ENCODE results near the gene FXYD1. TPM values are rescaled to one million over a fixed set of nuclear protein-coding genes. Genes with fewer than 3 reads are reported as not detected.
A peak's percentile ranks its signal among the peaks of the same experiment; 100 is the strongest.

The FXYD1 gene
- total RNA-seq, 1 experiment from 2014 or later: not detected

DNA sequence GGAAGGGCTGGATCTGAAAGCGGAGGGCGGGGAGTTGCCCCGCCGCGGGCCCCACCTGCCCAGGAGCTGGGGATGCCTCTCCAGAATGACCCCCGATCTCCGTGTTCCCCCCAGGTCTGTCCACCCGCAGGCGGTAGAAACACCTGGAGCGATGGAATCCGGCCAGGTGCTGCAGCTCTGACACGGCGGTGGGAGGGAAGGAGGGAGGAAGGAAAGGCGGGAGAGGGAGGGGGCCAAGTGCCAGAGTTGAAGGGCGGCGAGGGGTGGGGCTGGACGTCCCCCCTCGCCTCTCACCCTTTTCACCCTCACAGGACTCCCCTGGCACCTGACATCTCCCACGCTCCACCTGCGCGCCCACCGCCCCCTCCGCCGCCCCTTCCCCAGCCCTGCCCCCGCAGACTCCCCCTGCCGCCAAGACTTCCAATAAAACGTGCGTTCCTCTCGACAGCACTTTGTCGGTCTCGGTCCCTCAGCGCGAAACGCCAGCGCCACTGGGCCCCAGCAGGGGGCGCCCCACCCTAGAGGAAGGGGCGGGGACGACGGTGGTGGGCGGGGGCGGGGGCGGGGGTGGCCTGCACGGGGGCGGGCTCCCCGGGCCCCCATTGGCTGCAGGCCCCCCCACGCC, 4.1 kb downstream of the FXYD1 start:
- Histone ChIP-seq H3K79me2 (ENCODE audit: low read depth) (no peaks in the 10 kb centered on the region), H2AFZ (no peak overlapping the region), H3K9me3 (ENCODE audit: insufficient read depth, low read depth) (no peaks in the 10 kb centered on the region), H4K20me1 (ENCODE audit: insufficient read depth) (no peaks in the 10 kb centered on the region), H3K27ac (no peak overlapping the region), H3K36me3 (ENCODE audit: low read depth) (no peaks in the 10 kb centered on the region), H3K4me2 (peak overlapping the region; percentile 74), H3K27me3 (ENCODE audit: insufficient read depth, low read depth) (no peaks in the 10 kb centered on the region), H3K4me1 (replicated peaks; ENCODE audit: insufficient read depth) (peaks cover 20% of the 10 kb centered on the region), H3K4me3 (peak overlapping the region; percentile 38; the same call in 1 of the 2 replicates), H3F3A (ENCODE audit: insufficient read depth, low read depth) (peaks cover 26% of the 10 kb centered on the region; the same call in 1 of the 2 replicates), H3K9me2 (ENCODE audit: insufficient read depth) (no peaks in the 10 kb centered on the region)
- BruUV-seq (replicated peaks): no TSS peak
- POLR2A ChIA-PET (ENCODE audit: unreplicated experiment): interaction anchor here (0.7 kb wide), 2 partner anchors 77 to 176 kb away, joined by 5 to 7 read pairs; no protein-coding TSS in a partner anchor
- intact Hi-C loops (cut with micrococcal nuclease; ENCODE audit: unreplicated experiment): loop anchor here (2.0 to 10.0 kb wide), 4 partner anchors 74 to 212 kb away; partner anchors contain the start of genes FFAR3 and USF2
- no peak for TF ChIP-seq EZH2 (IDR thresholded peaks at IDR 0.05; ENCODE audit: low read depth)
- TF ChIP-seq, protein P1, sequence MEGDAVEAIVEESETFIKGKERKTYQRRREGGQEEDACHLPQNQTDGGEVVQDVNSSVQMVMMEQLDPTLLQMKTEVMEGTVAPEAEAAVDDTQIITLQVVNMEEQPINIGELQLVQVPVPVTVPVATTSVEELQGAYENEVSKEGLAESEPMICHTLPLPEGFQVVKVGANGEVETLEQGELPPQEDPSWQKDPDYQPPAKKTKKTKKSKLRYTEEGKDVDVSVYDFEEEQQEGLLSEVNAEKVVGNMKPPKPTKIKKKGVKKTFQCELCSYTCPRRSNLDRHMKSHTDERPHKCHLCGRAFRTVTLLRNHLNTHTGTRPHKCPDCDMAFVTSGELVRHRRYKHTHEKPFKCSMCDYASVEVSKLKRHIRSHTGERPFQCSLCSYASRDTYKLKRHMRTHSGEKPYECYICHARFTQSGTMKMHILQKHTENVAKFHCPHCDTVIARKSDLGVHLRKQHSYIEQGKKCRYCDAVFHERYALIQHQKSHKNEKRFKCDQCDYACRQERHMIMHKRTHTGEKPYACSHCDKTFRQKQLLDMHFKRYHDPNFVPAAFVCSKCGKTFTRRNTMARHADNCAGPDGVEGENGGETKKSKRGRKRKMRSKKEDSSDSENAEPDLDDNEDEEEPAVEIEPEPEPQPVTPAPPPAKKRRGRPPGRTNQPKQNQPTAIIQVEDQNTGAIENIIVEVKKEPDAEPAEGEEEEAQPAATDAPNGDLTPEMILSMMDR (conservative IDR thresholded peaks at IDR 0.05): peak; percentile 55
- CTCF ChIA-PET: interaction anchor here (0.6 to 2.2 kb wide), 11 partner anchors 11 to 421 kb away, joined by 3 to 23 read pairs (median 8); partner anchors contain the start of gene ATP4A
- peak in 1 of 2 experiments; percentile 69 for DNase-seq

DNA sequence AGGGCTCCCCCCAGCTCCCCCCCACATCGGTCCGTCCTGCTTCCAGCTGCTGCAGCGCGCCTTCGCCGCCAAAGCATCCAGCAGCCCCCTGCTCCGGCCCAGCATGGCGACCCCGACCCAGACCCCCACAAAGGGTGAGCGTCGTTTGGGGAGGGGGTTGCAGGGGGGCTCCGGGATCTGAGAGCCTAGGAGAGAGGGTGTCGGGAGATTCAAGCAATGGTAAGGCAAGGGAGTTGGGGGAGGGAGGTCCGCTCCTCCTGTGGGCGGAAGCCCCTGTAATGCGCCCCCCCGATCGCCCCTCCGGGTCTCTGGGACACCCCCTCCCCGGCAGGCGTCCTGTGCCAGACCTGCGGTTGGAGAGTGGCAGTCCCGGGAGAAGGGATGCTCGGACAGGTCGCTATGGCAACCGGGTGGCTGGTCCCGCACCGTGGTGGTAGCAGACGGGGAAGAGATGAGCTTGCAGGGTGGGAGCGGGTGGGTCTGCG, 4.6 kb downstream of the FXYD1 start, which contains the start of gene FXYD7:
FXYD7 (plus strand) TSS at position 25 of the 485 bp plus-strand sequence; CDS start at position 104, 79 bp downstream.
- intact Hi-C loops (cut with micrococcal nuclease; ENCODE audit: unreplicated experiment): loop anchor here (2.0 to 10.0 kb wide), 4 partner anchors 74 to 212 kb away; partner anchors contain the start of genes FFAR3 and USF2
- no peaks in the 10 kb centered on the region for H3K36me3 ChIP-seq (ENCODE audit: low read depth)
- no peaks in the 10 kb centered on the region for H3K9me3 ChIP-seq (ENCODE audit: insufficient read depth, low read depth)
- TF ChIP-seq EZH2 (IDR thresholded peaks at IDR 0.05; ENCODE audit: low read depth): no peak
- TF ChIP-seq, protein P1 (conservative IDR thresholded peaks at IDR 0.05): no peak
- no peaks in the 10 kb centered on the region for H4K20me1 ChIP-seq (ENCODE audit: insufficient read depth)
- no peaks in the 10 kb centered on the region for H3K27me3 ChIP-seq (ENCODE audit: insufficient read depth, low read depth)
- peak within 1 kb of the TSS; percentile 38; the same call in 1 of the 2 replicates for H3K4me3 ChIP-seq
- H3K79me2 ChIP-seq (ENCODE audit: low read depth): no peaks in the 10 kb centered on the region
- BruUV-seq (replicated peaks): no TSS peak
- no peak within 1 kb of the TSS for H2AFZ ChIP-seq
- ChIA-PET CTCF (interaction anchor here (0.6 to 1.1 kb wide), 4 partner anchors 11 to 306 kb away, joined by 3 to 15 read pairs (median 6); no protein-coding TSS in a partner anchor), POLR2A (ENCODE audit: unreplicated experiment) (interaction anchor here (0.7 kb wide), 1 partner anchor 176 kb away, joined by 7 read pairs; no protein-coding TSS in a partner anchor)
- no peak within 1 kb of the TSS for H3K27ac ChIP-seq
- peaks cover 26% of the 10 kb centered on the region; the same call in 1 of the 2 replicates for H3F3A ChIP-seq (ENCODE audit: insufficient read depth, low read depth)
- no peaks in the 10 kb centered on the region for H3K9me2 ChIP-seq (ENCODE audit: insufficient read depth)
- H3K4me1 ChIP-seq (replicated peaks; ENCODE audit: insufficient read depth): peaks cover 20% of the 10 kb centered on the region
- no peak for DNase-seq
- H3K4me2 ChIP-seq: peak within 1 kb of the TSS; percentile 74

DNA sequence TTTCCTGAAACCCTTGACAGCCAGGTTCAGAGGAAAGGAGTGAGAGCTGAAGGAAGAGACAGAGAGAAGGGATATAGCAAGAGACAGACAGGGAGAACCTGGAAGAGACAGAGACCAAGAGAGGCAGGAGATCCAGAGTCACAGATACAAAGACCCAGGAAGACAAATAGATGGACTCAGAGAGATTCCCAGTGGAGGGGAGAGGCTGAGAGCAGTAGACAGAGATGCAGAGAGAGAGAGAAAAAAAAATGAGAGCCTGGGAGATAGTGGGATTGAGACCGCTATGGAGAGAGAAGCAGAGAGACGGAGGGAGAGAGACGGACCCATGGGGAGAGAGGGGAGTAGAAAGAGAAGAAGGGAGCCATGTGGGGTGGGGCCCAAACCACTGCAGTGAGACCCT, 5.2 kb downstream of the FXYD1 start:
- Histone ChIP-seq H3K36me3 (ENCODE audit: low read depth) (no peaks in the 10 kb centered on the region), H3K9me2 (ENCODE audit: insufficient read depth) (no peaks in the 10 kb centered on the region), H3K27ac (no peak overlapping the region), H3K9me3 (ENCODE audit: insufficient read depth, low read depth) (no peaks in the 10 kb centered on the region), H3K4me1 (replicated peaks; ENCODE audit: insufficient read depth) (peaks cover 20% of the 10 kb centered on the region), H3K27me3 (ENCODE audit: insufficient read depth, low read depth) (no peaks in the 10 kb centered on the region), H2AFZ (no peak overlapping the region), H3K4me2 (no peak overlapping the region), H3F3A (ENCODE audit: insufficient read depth, low read depth) (peaks cover 26% of the 10 kb centered on the region; the same call in 1 of the 2 replicates), H3K79me2 (ENCODE audit: low read depth) (no peaks in the 10 kb centered on the region), H4K20me1 (ENCODE audit: insufficient read depth) (no peaks in the 10 kb centered on the region), H3K4me3 (no peak overlapping the region)
- no TSS peak for BruUV-seq (replicated peaks)
- ChIA-PET CTCF (interaction anchor here (0.5 to 1.1 kb wide), 3 partner anchors 10 to 79 kb away, joined by 3 to 15 read pairs (median 4); no protein-coding TSS in a partner anchor), POLR2A (ENCODE audit: unreplicated experiment) (no interaction called here)
- TF ChIP-seq EZH2 (IDR thresholded peaks at IDR 0.05; ENCODE audit: low read depth): no peak
- TF ChIP-seq, protein P1 (conservative IDR thresholded peaks at IDR 0.05): no peak
- intact Hi-C loops (cut with micrococcal nuclease; ENCODE audit: unreplicated experiment): loop anchor here (2.0 to 10.0 kb wide), 5 partner anchors 73 to 211 kb away; partner anchors contain the start of genes FFAR3, LSR and USF2
- DNase-seq: no peak

Measured in PC-9 (cell line).